ENCODE data around the gene RPL22L1.
"Not testable (repeated sequence)": the region's sequence is repeated elsewhere in the genome, so short reads cannot be mapped to it uniquely, and the experiment has no call there.

Gene RPL22L1

GRCh38 chr3:170877311-170877710, 7.3 kb upstream of the RPL22L1 start:
- not testable (repeated sequence) for DNase-seq

DNA sequence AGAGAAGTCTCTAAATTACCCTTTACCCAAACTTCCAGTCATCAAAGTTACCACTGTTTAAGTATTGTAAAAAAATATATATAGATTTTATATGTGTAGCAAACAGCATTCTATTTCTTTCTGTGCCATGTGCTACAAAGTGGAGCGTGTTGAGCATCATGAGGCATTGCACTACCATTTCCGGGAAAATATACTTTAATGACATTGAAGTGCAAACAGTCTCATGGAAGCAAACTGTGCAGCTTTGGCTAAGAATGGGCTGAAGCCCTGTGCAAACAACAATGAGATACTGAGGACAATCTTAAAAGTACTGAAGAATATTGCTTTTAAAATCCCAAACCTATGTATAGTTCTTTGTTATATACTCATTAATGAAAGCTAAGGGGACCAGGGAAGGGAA, 6.5 kb upstream of the RPL22L1 start:
- no peak for DNase-seq

- DNase-seq, result no peak
Observed at GRCh38 chr3:170869239-170869590, 780 bp downstream of the RPL22L1 start.

DNA sequence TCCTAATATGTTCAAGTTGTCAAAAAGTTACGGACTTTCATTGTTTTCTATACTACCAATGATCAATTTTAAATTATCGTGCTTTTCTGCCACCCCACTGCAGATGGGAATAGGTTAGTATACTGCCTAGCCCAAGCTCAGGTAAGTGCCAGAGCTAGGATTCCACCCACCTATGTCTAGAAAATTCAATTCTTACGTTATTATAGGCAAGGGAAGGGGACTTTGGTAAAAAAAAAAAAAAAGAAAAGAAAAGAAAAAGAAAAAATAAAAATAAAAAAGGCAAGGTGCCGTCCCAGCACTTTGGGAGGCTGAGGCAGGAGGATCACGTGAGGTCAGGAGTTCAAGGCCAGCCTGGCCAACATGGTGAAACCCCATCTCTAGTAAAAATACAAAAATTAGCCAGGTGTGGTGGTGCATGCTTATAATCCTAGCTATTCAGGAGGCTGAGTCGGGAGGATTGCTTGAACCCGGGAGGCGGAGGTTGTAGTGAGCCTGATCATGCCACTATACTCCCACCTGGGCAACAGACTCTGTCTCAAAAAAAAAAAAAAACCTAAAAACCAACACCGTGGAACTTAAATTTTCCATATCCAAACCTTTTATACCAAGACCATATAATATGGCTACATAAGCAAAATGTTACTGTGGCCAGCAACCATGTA, 1.3 kb downstream of the RPL22L1 start:
- no peak for DNase-seq

- DNase-seq, result no peak
Observed at GRCh38 chr3:170867143-170867937, 2.7 kb downstream of the RPL22L1 start.

DNA sequence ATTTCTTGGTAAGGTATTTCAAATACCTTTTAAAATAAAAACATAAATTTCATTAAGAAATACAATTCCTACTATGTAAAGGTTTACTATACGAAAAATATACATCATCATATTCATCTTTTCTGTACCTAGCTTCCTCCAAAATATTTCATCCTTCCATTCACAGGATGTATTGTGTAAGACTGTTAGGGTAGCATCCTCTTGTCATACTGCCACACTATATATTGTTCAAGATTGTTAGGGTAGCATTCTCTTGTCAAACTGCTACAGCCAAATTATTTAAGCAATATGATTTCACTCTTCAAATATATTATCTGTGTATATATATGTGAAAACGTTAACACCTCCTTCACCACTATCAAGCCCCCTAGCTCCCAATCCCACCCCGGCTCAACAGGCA, 3.5 kb downstream of the RPL22L1 start:
- no peak for DNase-seq

GRCh38 chr3:170865209-170866094, 4.5 kb downstream of the RPL22L1 start:
- no peak for DNase-seq

- no peak for DNase-seq
Observed at GRCh38 chr3:170864525-170865208, 5.3 kb downstream of the RPL22L1 start.

DNA sequence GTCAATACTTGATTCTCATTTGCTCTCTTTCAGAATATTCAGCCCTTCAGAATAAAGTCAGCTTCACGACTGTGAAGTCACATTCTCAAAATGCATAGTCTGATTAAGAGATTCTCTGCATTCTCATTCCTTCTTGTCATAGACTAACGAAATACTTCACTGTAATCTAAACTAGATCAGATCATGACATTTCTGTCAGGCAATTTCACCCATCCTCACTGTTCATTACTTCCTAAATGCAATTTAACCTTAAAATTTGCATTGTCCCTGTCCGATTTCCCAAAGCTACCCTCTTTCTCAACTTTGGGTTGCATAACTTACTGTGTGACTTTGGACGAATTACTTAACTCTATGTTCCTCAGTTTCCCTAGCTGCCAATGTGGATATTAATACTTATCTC, 6.2 kb downstream of the RPL22L1 start:
- no peak for DNase-seq

DNA sequence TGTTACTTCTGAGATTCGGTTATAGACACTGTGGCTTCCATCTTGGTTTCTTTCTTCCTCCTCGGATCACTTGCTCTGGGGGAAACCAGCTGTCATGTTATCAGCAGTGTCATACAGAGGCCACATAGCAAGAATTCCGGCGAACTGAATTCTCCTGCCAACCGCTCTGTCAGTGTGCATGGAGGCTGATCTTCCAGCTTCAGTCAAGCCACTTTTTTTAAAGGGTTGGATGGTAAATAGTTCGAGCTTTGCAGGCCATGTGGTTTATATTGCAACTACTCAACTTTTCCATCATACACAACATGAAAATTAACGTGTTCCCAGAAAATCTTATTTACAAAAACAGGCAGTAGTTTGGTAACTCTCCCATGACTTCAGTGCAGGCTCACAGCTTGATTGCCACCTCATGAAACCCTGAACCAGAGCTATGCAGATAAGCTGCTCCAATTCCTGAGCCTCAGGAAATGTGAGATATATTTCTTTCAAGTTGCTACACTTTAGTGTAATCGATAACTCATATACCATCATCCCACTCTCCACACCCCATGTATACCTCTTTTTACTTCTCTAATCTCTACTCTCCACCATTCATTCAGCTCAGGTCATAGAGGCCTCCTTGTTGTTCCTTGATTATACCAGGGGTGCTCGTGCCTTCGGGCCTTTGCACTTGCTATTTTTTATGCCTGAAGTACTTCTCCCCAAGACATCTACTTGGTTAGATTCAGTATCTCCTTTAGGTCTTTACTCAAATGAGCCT, 7.2 kb downstream of the RPL22L1 start:
- peak; percentile 34 for DNase-seq

DNA sequence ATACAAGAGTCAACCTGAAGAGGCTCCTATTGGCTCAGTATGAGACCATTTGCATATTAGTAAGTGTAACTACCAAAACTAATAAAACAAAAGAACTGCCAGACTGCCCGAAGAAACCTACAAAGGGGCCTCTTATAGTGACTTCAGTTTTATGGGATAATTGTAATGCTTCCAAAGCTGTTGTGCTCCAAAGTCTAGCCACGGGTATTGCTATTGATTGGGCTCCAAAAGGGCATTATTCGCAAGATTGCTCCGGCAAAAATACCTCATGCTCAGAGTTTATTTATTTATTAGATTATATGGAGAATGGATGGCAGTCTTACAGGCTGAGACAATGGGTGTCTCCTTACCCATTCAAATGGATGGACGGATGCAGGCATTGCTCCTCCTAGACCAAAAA, 11.4 kb downstream of the RPL22L1 start:
- no peak for DNase-seq

DNA sequence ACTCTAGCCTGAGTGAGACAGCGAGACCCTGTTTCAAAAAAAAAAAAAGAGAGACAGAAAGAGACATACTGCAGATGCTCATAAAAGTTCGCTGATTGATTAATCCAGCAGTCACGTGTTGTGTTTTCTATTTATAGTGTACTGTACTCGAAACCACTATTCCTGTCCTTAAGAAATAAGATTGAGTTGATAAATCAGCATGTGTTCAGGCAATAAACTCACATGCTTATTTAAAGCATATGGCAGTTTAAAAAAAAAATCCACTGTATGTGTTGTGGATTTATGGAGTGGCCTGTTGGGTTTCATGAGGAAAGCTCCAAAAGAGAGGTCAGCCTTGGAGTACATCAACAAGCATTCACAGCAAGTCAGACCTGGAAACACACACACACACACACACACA, 17.7 kb downstream of the RPL22L1 start:
- DNase-seq, result no peak

DNA sequence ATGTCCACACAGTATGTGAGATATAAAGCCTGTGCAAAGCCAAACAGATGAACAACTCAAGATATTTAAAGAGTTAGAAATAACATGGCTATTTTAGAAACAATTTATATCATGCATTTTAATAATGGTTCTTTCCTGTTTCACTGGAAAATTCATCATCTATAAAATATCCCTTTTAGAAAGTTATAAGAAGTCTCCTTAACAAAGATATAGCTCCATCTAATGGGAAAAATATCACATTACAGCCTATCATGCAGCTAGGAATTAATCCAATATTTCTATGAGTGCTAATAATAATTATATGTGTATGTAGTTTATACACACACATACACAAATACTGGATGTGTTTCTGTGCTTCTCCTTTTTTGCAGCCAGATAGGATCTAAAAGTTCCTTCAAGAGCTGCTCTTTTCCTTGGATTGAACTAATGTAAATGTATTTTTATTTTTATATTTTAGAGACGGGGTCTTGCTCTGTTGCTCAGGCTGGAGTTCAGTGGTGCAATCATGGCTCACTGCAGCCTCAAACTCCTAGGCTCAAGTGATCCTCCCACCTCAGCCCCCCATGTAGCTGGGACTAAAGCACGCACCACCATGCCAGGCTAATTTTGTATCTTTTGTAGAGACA, 21.6 kb downstream of the RPL22L1 start:
- no peak for DNase-seq

DNA sequence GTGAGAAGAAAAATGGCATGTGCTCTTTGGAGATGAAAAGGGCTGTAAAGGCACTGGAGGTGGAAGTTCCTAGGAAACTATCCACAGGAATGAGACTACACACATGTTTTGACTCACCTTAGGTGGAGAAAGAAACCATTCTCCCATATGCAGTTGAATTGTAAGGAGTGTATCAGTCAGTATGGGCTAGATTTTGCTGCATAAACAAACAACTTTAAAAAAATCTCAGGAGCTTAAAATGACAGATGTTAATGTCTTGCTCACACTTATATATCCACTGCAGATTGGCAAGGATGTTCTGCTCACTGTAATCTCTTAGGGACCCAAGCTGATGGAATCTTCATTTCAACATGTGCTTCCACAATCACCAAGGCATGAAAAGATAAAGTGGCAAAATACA, 25.6 kb downstream of the RPL22L1 start:
- no peak for DNase-seq

DNA sequence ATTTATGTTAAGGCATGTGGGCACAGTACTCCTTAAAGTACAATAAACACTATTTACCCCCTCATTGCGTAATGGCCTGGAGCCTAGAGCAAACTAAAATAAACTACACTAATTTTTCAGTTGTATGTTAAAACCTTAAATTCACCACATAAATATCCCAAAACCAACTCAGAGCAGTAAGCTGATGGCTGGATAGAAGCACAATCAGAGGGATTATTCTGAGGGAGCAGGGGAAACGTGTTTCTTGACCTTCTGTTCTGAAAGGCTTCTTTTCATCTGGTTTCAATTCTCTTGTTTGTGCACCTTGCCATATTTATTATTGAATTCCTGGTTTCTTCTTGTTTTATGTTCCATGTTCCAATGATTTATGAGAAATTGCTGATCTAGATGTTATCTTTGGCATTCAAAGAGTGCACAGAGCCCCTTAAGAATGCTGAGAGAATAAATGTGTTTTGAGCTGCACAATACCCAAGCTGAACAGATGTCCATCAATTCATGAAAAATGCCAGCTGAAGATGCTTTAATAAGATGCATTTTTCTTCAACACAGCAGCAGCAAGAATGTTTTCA, 29.6 kb downstream of the RPL22L1 start:
- DNase-seq, result no peak

- DNase-seq, result no peak
Observed at GRCh38 chr3:170839518-170840100, 30.4 kb downstream of the RPL22L1 start.

- no peak for DNase-seq
Observed at GRCh38 chr3:170836491-170836890, 33.5 kb downstream of the RPL22L1 start.

DNA sequence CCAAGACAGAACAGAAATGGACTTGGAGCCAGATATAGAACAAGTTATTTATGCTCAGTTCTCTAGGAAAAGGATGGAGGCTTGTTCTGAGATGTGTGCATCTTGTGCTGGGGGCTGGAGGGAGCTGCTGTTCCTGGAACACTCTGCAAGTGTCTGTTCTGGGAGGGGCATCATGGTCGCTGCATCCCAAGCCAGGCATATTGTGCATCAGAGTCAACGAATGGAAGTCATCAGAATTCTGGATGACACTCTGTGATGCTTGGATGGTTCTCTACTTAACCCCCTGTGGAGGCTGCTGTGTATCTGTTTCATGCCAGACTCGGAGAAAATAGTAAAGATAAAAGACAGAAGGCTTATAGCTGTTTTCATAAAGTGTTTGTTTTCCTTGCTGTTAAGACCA, 34.7 kb downstream of the RPL22L1 start:
- DNase-seq, result peak; percentile 71

GRCh38 chr3:170830580-170830979, 39.4 kb downstream of the RPL22L1 start:
- no peak for DNase-seq

GRCh38 chr3:170829546-170830272, 40.3 kb downstream of the RPL22L1 start:
- no peak for DNase-seq

Measured in right hindlimb (tissue), 1 donor.